Uterus (tissue), 2 donors: ENCODE data around the gene SFXN3.

ENCODE experiments used
- CTCF ChIP-seq, 4 experiments: fragments of 200-600 bp in 2 of 4; fragments of 450-650 bp in 2 of 4; sonication (generic) in 2 of 4; IDR thresholded peaks; one replicate each; pipeline ENCODE4 v1.5.1; 2016 to 2019; ENCODE audit warnings: antibody characterized with exemption in 4 of 4, mild to moderate bottlenecking in 2 of 4, moderate library complexity in 1 of 4
- POLR2A ChIP-seq, 2 donors: fragments of 450-650 bp; IDR thresholded peaks; one replicate each; pipeline ENCODE4 v1.6.1; 2016; ENCODE audit warnings: antibody characterized with exemption in 2 of 2, mild to moderate bottlenecking in 1 of 2, moderate library complexity in 1 of 2

GRCh38 chr10:101032637-101033224, 1.7 kb downstream of the SFXN3 start:
- TF ChIP-seq CTCF (IDR thresholded peaks at IDR 0.05), result no peak
- TF ChIP-seq POLR2A (IDR thresholded peaks at IDR 0.05), result no peak
